Stimulated activated CD4-positive, alpha-beta T cell treated with anti-CD3 and anti-CD28 coated beads, TNF-alpha, amount 100 ng/mL, for 24 hours (primary cell): ENCODE data around the gene SLC39A7.

ENCODE experiments used
- DNase-seq, 3 experiments: peaks; one replicate each; pipeline ENCODE4 v3.0.0-alpha.2; 2020; ENCODE audit warnings: low read depth in 3 of 3

Gene SLC39A7

DNA sequence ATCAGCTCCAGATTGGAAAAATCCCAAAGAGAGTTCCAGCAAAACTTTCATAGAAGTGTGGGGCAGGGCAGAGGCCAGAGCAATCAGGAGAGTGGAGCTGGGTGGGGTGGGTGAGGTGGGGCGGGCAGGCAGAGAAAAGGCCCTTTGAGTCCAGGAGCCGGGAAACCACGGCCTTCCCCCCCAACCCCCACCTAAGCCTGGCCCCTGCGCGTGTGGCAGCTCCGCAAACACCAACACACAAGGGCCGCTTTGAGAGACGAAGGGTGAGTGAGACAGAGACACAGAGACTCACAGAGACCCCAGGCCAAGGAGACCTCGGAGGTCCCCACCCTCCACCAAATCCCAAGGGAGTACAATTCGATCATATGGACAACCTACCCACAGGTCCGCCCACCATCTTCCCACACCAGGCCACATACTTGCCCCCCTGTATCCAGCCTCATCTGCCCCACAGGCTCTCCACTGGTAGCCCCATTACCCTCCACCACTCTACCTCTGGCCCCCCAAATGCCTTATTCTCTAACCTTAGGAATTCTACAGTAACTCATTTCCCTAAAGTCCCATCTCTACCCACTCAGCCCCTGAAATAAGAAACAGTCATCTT lies 10.1 kb upstream of the SLC39A7 start:
- no peak for DNase-seq

DNA sequence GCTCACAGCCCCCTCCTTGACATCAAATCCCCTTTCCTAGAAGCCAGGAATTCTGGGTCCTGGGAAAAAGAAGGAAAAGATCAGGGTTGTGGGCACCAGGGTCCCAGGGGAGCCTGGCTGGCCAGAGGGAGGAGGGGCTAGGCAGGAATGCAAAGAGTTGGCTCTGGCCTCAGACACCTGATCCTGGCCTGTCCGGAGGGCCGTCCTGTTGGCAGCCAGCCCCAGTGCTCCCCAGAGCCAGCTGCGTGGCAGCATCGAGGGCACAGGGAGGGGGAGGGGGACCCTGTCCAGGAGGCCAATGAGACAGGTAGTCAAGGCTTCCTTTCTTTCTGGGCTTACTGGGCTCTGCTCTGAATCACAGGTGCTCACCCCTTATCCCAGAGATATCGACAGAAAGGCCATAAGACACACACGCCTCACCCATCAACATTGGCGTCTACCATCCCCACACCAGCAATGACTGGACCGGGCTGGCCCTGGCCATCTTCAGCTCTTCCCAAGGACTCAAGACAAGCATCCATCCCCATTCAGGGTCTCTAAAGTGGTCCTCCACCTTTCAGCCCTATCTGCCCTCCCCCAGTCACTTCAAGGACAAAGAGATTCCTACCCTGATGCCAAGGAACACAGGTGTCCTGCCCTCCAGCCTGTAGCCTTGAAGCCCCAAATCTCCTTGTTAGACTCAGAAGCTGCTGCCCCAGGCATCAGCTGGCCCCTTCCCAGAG lies 9.1 kb upstream of the SLC39A7 start:
- DNase-seq: no peak

DNA sequence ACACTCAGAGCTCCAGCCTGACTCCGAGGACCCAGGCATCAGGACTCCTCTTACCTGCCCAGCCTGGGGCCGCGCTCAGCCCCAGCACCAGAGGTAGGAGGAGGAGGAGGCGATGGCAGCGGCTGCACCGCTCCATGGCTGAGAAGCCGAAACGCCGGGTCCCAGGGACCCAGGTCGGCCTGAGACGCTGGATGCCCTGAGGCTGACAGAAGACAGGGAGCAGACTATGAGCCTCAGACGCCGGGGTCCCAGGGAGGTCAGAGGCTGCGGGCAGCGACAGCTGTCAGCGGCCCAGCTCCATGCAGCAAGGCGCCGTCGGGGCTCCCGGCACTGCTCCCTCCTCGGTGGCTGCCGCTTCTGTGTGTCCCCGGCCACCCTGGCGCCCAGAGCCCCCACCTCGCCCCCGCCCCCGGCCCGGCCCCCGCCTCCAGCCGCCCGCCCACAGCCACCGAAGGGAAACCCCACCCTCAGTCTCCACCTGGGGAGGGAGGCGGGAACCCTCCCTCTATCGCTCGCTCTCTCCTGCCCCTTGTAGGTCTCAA lies 8.5 kb upstream of the SLC39A7 start, which contains the start of gene COL11A2:
Gene COL11A2, minus strand, starts transcription at position 363 of the 542 bp plus-strand sequence. Its CDS starts 227 bp downstream, at position 136.
- no peak for DNase-seq

DNA sequence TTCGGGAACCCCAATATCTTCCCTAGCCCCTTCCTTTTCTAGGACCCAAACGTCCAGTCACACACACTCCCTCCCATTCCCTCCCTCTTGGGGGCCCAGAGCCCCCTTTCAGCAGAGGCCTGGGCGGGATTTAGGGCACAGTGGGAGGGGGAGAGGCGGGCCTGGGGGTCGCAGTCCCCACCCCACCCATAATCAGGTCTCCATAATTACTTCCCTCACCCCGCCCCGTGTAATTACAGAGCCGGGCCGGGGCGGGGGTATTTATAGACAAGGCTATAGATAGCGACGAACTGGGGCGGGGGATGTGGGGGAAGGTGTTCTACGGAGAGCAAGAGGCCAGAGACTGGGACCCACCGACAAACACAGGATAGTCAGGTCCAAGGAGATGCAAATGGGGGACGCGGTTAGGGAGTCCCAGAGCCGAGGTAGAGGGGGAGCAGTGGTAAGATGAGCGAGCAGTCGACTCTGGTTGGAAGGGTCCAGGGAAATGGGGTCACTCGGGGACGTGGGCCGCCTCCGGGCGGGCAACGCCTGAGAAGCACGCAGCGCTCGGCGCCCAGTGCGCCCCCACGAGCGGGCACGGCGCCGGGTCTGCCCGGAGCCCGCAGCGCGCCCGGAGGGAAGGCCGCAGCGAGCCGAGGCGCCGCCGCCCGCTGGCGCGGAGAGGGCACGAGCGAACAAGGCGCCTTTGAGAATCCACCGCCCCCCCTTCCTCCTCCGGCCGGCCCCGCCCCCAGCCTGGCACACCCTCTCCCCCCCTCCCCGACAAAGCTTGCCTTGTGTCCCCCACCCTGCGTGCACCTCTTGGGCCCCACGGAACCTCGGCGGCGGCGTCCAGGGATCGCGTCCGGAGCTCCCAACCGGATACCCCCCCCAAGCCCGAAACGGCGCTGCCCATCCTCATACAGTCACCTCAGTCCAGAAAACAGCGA lies 7.7 kb upstream of the SLC39A7 start:
- peak in 1 of 3 experiments; percentile 32 for DNase-seq

DNA sequence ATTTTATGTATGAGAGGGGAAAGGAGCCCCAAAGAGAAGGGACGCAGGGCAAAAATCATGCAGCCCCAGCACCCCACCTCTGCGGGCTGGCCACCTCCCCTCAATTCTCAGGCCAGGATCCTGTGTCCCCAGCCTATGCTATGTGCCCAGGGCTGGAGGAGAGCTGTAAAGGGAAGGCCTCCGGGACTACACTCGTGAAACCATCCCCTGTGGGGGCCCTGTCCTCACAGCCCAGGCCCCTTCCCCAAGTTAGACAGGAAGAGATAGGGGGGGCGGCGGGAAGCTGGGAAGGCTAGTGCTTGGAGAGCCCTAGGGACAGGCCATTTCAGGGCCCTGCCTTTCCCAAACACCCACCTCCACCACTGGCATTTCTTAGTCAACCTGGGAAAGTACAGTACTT lies 7.0 kb upstream of the SLC39A7 start:
- no peak for DNase-seq

DNA sequence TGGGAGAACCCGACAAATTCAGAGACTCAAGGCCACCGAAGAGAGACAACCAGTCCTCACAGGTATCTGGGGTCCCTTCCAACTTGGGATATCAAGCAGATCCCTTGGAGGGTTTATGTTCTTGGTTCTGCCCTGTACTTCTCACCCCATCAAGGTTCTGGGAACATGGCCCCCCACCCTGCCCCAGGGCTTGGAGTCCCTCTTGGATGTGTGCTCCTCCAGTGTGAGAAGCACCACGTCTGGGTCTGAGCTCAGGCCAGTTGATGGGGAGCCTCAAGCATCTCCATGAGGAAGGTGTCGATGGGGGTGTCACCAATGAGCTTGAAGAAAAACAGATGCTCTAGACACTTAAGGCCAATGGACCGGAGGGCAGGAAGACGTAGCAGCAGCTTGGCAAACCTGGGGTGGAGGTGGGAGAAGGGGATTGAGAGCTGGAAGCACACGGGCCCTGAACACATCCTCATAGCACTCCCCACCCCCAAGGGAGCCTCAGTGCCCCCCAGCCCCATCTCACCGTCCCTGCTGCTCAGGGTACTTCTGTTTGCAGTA lies 6.2 kb upstream of the SLC39A7 start:
- no peak for DNase-seq

DNA sequence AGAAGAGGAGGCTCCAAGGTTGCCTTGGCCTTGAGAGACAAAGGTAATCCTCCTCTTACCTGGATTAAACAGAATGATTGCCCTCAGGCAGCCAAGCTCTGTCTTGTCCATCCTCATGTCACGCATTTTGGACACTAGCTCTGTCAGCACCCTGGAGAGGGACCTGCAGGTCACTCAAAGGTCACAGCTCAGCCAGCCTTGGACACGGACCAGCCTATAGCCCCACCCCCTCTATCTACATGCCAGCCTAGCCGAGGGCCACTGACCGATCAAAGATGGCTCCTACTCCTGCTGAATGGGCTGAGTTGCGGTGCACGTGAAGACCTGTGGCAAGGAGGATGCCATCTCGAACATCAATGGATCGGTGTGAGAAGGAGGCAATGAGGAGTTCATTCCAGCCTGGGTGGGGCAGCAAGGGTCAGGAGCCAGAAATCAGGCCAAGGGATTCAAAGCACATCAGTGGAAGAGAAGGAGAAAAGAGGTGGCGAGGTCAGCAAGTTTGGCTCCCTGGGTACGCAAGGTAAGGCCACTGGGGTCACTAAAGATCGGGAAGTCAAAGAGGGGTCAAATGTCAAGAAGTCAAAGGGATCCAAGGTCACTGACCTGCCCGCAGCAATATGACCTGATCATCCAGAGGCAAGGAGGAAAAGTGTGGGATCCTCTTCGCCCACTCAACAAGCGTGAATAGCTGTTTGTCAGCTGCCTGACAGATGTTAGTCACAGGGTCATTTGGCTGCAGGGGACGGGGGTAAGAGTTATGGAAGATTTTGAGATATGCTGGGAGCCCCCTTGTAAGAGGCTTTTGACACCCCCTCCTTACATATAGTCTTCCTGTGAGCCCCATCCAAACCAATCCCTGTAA lies 5.1 kb upstream of the SLC39A7 start:
- DNase-seq: no peak

DNA sequence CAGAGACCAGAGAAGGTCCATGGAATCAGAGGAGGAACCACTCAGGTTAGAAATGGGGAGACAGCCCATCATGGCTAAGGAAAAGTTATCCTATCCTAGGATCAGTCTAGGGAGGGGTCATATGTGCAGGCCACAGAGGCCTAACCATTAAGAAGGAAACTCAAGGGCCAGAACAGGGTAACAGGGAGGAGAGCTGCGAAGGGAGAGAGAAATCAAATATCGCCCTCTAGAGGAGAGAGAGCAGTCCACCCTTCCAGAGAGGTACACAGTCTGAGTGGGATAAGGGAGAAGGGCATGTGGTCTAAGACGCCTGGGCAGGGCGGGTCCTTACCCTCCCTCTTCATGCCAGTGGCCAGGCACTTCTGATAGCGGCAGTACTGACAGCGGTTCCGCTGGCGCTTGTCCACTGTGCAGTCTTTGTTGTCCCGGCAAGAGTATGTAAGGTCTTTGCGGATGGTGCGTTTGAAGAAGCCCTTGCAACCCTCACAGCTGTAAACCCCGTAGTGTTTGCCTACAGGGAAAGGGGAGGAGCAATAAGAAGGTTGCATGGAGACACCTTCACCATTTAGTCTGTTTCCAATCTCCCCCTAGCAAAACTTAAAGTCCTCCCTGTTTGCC lies 3.1 kb upstream of the SLC39A7 start:
- DNase-seq: no peak

DNA sequence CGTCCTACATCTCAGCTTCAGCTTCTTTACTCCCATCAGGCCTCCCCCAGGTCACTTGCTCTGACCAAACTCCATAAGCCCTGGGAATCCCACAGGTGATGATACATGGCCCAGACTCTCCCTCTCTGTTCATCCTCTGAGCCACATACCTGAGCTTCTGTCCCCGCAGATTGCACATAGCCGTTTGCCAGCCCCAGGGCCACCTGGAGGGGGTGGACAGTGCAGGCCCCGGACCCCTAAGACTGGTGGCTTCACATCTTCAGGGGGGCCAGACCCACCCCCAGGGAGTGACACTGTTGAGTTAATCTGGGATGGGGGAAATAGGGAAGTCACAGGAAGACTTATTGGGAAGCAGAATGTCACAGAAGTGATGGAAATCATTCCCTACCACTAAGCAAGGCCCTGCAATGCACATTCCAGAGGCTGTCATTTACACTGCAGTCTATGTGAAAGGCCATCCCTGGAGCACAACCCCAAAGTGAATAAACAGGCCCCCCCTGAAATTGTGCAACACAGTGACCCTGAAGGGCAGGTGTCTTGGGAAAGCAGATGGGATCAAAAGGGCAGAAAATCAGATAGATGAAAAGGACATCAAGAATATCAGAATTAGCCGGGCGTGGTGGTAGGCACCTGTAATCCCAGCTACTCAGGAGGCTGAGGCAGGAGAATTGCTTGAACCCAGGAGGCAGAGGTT lies 2.4 kb upstream of the SLC39A7 start:
- no peak for DNase-seq

DNA sequence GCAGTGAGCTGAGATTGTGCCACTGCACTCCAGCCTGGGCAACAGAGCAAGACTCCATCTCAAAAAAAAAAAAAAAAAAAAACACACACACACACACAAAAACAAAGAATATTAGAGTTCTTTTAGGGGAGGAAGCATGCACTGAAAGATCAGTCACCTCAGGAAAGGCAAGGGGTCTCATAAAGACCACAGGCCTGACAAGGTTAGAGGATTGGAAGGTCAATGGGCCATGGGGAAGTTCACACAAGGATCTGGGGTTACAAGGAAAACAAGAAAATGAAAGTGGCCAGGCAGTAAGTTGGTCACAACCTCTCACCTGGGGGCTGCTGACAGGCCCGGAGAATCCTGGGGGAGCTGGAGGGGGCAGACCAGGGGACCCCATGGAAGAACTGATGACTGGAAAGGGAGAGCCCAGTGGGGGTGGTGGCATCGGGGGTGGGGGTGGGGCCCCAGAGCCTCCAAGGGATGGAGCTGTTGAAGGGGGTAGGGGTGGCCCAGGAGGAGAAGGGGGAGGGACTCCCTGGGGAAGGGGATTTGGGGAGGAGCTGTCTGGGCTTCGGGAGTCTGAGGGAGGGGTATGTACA lies 1.7 kb upstream of the SLC39A7 start:
- no peak for DNase-seq

DNA sequence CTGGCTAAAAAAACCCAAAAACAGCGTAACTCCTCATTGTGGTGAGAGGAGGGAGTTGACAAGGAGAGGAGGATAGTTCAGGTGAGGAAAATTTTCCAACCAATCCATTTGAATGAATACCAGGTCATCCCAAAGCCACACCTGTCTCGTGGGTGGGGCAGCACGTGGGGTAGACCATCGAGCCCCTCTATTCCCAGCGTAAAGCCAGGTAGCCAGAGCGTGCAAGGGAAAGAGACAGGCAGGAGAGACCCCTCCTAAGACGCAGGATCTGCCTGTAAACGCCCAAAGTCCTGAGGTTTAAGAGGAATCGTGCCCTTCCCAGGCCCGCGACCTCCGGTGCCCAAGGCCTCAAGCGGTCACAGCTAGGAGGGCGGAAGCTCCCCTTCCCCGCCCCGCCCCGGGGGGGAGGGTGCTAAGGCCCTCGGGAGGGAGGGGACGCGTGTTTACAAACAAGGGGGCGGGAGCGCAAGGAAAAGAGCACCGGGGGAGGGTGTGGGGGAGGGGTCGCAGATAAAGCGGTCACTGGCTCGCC lies 914 bp upstream of the SLC39A7 start:
- DNase-seq: peak in 2 of 3 experiments; percentile 59 to 81

DNA sequence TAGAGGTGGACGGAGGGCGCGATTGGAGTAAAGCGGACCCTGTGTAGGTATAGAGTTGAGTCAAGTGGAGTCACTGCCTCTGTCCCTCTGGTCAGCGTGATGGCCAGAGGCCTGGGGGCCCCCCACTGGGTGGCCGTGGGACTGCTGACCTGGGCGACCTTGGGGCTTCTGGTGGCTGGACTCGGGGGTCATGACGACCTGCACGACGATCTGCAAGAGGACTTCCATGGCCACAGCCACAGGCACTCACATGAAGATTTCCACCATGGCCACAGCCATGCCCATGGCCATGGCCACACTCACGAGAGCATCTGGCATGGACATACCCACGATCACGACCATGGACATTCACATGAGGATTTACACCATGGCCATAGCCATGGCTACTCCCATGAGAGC lies 479 bp downstream of the SLC39A7 start:
- no peak for DNase-seq

DNA sequence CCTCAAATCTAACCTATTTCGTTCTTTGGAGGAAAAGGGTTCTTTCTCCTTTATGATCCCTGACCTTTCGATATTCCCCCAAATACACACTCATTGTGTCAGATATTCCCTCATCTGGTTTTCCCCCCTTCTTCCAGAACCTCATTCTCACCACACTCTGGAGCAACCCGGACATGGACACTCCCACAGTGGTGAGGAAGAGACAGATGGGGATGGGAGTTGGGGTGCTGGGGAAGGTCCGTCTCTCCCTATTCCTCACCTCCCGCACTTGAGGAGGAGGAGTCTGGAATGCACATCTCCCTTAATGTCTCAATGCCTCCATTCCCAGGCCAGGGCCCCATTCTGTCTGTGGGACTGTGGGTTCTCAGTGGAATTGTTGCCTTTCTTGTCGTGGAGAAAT lies 1.3 kb downstream of the SLC39A7 start:
- no peak for DNase-seq

DNA sequence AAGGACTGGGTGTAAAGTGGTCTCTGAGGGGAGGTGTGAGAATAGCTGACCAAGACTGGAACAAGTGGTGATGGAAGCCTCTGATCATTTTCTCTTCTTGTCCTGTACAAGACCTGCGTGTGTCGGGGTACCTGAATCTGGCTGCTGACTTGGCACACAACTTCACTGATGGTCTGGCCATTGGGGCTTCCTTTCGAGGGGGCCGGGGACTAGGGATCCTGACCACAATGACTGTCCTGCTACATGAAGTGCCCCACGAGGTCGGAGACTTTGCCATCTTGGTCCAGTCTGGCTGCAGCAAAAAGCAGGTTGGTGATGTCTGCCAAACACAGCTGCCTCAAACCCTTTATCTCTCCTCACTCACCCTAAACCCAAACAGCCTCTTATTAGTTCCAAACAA lies 2.1 kb downstream of the SLC39A7 start:
- DNase-seq: no peak

DNA sequence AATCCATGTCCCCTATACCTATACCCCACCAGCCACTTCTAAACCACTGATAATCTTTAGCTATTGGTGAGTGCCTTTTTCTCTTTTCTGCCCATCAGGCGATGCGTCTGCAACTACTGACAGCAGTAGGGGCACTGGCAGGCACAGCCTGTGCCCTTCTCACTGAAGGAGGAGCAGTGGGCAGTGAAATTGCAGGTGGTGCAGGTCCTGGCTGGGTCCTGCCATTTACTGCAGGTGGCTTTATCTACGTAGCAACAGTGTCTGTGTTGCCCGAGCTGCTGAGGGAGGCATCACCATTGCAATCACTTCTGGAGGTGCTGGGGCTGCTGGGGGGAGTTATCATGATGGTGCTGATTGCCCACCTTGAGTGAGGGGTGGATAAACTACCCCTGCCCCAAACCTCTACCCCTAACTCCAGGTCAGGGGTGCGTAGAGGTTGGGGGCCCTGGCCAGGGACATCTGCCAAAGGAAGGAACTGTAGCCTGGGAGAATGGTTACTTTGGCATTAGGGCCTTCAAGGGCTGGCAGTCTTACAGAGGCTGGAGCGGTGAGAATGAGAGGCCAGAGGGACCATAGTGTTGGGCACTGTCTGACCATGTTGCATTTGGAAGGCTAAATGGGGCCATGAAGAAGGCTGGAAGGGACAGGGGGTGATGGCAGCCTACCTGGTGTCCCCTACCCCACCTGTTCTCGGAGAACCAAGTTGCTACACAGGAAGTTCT lies 2.9 kb downstream of the SLC39A7 start:
- no peak for DNase-seq

DNA sequence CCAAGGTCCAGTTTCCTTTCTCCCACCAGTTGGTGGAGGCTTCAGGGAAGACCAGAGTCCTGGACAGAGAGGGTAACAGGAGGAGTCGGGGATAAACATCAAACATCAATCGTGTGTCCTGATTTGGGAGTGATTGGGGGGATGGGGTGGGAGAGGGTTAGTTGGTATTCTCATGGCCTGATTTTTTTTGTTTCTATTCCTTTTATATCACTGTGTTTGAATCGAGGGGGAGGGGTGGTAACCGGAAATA lies 3.4 kb downstream of the SLC39A7 start:
- DNase-seq: no peak

DNA sequence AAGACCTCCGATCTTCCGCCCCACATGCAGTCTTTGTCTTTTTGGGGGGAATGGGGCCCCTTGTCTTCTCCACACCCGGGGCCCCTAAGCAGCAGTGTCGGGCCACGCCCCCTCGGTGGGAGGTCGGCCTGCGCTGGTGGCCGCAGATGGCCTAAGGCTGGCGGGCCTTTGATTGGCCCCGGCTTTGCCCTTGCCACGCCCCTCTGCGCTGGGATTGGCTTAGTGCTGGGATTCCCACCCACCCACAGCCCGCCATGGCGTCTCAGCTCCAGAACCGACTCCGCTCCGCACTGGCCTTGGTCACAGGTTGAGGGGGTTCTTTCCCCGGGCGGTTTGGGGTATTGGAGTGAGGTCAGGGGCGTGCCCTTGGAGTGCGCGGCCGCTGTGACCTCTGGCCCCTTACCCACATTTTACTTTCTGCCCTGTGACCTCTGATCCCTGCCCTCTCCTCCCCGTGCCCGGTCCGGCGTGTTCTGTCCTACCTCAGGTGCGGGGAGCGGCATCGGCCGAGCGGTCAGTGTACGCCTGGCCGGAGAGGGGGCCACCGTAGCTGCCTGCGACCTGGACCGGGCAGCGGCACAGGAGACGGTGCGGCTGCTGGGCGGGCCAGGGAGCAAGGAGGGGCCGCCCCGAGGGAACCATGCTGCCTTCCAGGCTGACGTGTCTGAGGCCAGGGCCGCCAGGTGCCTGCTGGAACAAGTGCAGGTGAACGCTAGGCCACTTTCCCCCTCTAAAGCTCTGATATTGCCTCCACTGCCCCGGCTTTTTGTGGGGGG lies 3.9 kb downstream of the SLC39A7 start, which contains the start of gene HSD17B8:
Gene HSD17B8, plus strand, starts transcription at position 241 of the 776 bp plus-strand sequence. Its CDS starts 14 bp downstream, at position 255.
- peak; percentile 86 to 95 (median 88) for DNase-seq
